Skeletal muscle tissue (tissue), 4 donors: ENCODE results near the gene ZNF536. TPM values are rescaled to one million over a fixed set of nuclear protein-coding genes. Genes with fewer than 3 reads are reported as not detected.
"Not testable (repeated sequence)": the region's sequence is repeated elsewhere in the genome, so short reads cannot be mapped to it uniquely, and the experiment has no call there.

Experiments used
- H3K27ac ChIP-seq: one replicate; pipeline ENCODE4 v1.7.0; 2013; ENCODE audit warnings: mild to moderate bottlenecking, low read depth, low read length, inconsistent platforms
- H3K27me3 ChIP-seq, 3 donors: one replicate each; pipeline ENCODE4 v1.7.0; 2013; ENCODE audit warnings: low read length in 3 of 3; ENCODE audit not compliant: control insufficient read depth in 3 of 3, insufficient read depth in 3 of 3
- H3K36me3 ChIP-seq, 3 donors: one replicate each; pipeline ENCODE4 v1.7.0; 2013; ENCODE audit warnings: low read length in 3 of 3; ENCODE audit not compliant: control insufficient read depth in 3 of 3, insufficient read depth in 3 of 3
- H3K4me1 ChIP-seq, 3 donors: one replicate each; pipeline ENCODE4 v1.7.0; 2013; ENCODE audit warnings: low read length in 3 of 3, mild to moderate bottlenecking in 3 of 3; ENCODE audit not compliant: control insufficient read depth in 3 of 3, insufficient read depth in 3 of 3
- H3K4me3 ChIP-seq, 3 donors: one replicate each; pipeline ENCODE4 v1.7.0; 2013; ENCODE audit warnings: low read length in 3 of 3
- H3K9ac ChIP-seq, 3 donors: one replicate each; pipeline ENCODE4 v1.7.0; 2013; ENCODE audit warnings: low read length in 3 of 3, mild to moderate bottlenecking in 3 of 3, moderate library complexity in 2 of 3, low read depth in 1 of 3
- H3K9me3 ChIP-seq, 3 donors: one replicate each; pipeline ENCODE4 v1.7.0; 2013; ENCODE audit warnings: low read length in 3 of 3; ENCODE audit not compliant: control insufficient read depth in 3 of 3
- total RNA-seq: library from RNA; depleted of rRNA; stranded (reverse); fragments of >200 nt; gene quantifications from one replicate; pipeline ENCODE4 v1.2.3, GENCODE V29; 2014
- donor health status: Osteomylitis.

The ZNF536 gene
- total RNA-seq, 1 donor from 2014 or later: 3.1 TPM

DNA sequence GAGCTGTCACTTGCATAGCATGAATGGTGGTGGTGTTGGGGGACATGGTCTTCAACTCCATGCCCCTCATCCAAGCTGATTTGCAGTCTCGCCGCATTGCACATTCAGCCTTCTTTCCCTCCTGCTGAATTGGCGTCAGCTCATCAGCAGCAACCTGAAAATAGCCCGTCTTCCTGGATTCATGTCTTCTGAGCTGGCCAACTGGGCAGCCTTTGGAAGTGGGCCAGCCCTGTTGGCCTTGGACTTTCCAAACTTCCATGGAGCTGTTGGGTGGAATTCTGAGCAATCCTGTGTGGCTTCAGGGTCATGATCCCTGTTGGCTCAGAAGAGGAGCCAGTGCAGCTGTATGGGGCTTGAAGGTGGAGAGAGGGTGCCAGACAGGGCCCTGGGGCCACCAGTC is 68.8 kb downstream of the ZNF536 start:
- no peaks in the 10 kb centered on the region for H3K36me3 ChIP-seq
- H3K4me3 ChIP-seq: no peak overlapping the region
- H3K9me3 ChIP-seq: no peaks in the 10 kb centered on the region
- H3K27me3 ChIP-seq: peaks cover 0 to 6% (median 6%) of the 10 kb centered on the region in 3 donors
- no peaks in the 10 kb centered on the region for H3K4me1 ChIP-seq
- no peak overlapping the region for H3K9ac ChIP-seq
- H3K27ac ChIP-seq: no peak overlapping the region

GRCh38 chr19:30442674-30443073 is 70.5 kb downstream of the ZNF536 start:
- no peak overlapping the region for H3K4me3 ChIP-seq
- H3K36me3 ChIP-seq: no peaks in the 10 kb centered on the region
- H3K9me3 ChIP-seq: no peaks in the 10 kb centered on the region
- no peak overlapping the region for H3K27ac ChIP-seq
- H3K4me1 ChIP-seq: no peaks in the 10 kb centered on the region
- H3K27me3 ChIP-seq: peaks cover 0 to 10% (median 6%) of the 10 kb centered on the region in 3 donors
- H3K9ac ChIP-seq: no peak overlapping the region

DNA sequence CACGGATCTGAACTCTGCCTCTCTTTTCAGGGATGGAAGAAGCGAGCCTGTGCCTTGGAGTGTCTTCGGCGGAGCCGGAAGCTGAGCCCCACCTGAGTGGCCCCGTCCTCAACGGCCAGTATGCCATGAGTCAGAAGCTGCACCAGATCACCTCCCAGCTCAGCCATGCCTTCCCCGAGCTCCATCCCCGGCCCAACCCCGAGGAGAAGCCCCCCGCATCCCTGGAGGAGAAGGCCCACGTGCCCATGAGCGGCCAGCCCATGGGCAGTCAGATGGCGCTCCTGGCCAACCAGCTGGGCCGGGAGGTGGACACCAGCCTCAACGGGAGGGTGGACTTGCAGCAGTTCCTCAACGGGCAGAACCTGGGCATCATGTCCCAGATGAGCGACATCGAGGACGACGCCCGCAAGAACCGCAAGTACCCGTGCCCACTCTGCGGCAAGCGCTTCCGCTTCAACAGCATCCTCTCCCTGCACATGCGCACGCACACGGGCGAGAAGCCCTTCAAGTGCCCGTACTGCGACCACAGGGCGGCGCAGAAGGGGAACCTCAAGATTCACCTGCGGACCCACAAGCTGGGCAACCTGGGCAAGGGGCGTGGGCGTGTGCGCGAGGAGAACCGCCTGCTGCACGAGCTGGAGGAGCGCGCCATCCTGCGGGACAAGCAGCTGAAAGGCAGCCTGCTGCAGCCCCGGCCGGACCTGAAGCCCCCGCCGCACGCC is 71.5 kb downstream of the ZNF536 start:
- Histone ChIP-seq H3K9me3 (no peaks in the 10 kb centered on the region), H3K4me1 (no peaks in the 10 kb centered on the region), H3K27me3 (peaks cover 0 to 10% (median 6%) of the 10 kb centered on the region in 3 donors), H3K4me3 (no peak overlapping the region), H3K27ac (no peak overlapping the region), H3K36me3 (no peaks in the 10 kb centered on the region), H3K9ac (no peak overlapping the region)

DNA sequence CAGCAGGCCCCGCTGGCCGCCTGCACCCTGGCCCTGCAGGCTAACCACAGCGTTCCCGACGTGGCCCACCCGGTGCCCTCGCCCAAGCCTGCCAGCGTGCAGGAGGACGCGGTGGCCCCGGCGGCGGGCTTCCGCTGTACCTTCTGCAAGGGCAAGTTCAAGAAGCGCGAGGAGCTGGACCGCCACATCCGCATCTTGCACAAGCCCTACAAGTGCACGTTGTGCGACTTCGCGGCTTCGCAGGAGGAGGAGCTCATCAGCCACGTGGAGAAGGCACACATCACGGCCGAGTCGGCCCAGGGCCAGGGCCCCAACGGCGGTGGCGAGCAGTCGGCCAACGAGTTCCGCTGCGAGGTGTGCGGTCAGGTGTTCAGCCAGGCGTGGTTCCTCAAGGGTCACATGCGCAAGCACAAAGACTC is 72.1 kb downstream of the ZNF536 start:
- no peak overlapping the region for H3K9ac ChIP-seq
- H3K4me1 ChIP-seq: no peaks in the 10 kb centered on the region
- H3K27ac ChIP-seq: no peak overlapping the region
- no peak overlapping the region for H3K4me3 ChIP-seq
- H3K9me3 ChIP-seq: no peaks in the 10 kb centered on the region
- no peaks in the 10 kb centered on the region for H3K36me3 ChIP-seq
- peaks cover 0 to 10% (median 6%) of the 10 kb centered on the region in 3 donors for H3K27me3 ChIP-seq

- no peak overlapping the region for H3K4me3 ChIP-seq
- no peak overlapping the region for H3K27ac ChIP-seq
- no peaks in the 10 kb centered on the region for H3K36me3 ChIP-seq
- H3K9me3 ChIP-seq: no peaks in the 10 kb centered on the region
- peaks cover 0 to 3% (median 0%) of the 10 kb centered on the region in 3 donors for H3K4me1 ChIP-seq
- H3K27me3 ChIP-seq: peaks cover 0 to 10% (median 9%) of the 10 kb centered on the region in 3 donors
- H3K9ac ChIP-seq: no peak overlapping the region
These were observed 72.6 kb downstream of the ZNF536 start for GRCh38 chr19:30444686-30445232.

DNA sequence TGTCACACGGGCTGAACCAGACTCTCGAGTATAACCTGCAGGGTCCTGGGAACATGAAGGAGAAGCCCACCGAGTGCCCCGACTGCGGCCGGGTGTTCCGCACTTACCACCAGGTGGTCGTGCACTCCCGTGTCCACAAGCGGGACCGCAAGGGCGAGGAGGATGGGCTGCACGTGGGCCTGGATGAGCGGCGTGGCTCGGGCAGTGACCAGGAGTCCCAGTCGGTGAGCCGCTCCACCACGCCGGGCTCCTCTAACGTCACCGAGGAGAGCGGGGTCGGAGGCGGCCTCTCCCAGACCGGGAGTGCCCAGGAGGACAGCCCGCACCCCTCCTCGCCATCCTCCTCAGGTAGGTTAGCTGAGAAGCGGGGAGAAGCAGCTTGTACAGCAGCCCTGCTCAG is 73.2 kb downstream of the ZNF536 start:
- H3K27me3 ChIP-seq: peaks cover 0 to 7% (median 7%) of the 10 kb centered on the region in 3 donors
- no peak overlapping the region for H3K27ac ChIP-seq
- H3K4me3 ChIP-seq: no peak overlapping the region
- H3K4me1 ChIP-seq: peaks cover 0 to 3% (median 0%) of the 10 kb centered on the region in 3 donors
- H3K9me3 ChIP-seq: no peaks in the 10 kb centered on the region
- no peaks in the 10 kb centered on the region for H3K36me3 ChIP-seq
- H3K9ac ChIP-seq: no peak overlapping the region

DNA sequence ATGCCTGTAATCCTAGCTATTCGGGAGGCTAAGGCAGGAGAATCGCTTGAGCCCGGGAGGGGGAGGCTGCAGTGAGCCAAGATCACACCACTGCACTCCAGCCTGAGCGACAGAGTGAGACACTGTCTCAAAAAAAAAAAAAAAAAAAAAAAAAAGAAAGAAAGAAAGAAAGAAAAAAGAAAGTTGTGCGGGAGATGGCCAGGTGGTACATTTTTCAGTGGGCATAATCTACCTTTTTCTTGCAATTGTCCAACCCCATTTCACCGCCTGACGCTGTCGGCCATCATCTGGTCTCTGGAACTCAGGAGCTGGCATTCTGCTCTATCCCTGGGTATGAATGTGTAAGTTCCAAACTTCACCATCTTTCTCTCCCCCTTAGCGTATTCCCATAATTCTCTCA is 73.9 kb downstream of the ZNF536 start:
- not testable (repeated sequence) for H3K27ac ChIP-seq, H3K27me3 ChIP-seq, H3K9me3 ChIP-seq, H3K9ac ChIP-seq, H3K36me3 ChIP-seq, H3K4me3 ChIP-seq, H3K4me1 ChIP-seq

DNA sequence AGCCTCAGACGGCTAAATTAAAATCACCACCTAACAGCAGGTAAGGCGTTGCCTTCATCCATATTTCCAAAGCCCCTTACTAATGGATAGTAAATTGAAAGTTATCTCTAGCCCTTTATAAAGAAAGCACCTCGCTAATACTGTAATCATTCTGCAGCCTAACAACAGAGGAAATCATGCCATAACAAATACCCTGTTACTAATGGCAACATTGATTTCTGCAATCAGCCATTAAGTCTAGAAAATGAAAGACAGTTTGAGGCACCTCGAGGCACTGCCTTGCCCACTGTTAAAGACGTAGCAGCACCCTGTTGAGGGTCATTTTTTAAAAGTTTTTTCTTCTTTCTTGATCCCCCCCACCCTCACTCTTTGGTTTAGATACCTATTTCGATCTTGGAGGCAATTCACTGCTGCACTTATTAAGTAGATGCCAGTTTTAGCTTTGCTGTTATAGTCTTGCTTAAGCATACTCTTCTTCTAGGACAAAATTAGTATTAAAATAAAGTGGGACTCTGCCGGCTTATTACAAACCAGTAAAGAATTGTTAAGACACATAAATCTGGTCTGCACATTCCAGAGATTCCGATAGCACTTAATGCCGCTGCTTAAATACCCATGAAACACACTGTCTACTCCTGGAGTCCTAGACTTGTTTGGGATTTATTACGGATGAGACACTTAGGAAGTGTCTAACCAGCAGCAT is 74.8 kb downstream of the ZNF536 start:
- no peak overlapping the region for H3K4me3 ChIP-seq
- no peaks in the 10 kb centered on the region for H3K36me3 ChIP-seq
- H3K27me3 ChIP-seq: peaks cover 3 to 9% (median 9%) of the 10 kb centered on the region in 3 donors
- no peak overlapping the region for H3K9ac ChIP-seq
- no peaks in the 10 kb centered on the region for H3K9me3 ChIP-seq
- peaks cover 5 to 7% (median 6%) of the 10 kb centered on the region in 3 donors for H3K4me1 ChIP-seq
- no peak overlapping the region for H3K27ac ChIP-seq

GRCh38 chr19:30447553-30447870 is 75.3 kb downstream of the ZNF536 start:
- no peak overlapping the region for H3K4me3 ChIP-seq
- H3K36me3 ChIP-seq: no peaks in the 10 kb centered on the region
- H3K27me3 ChIP-seq: peaks cover 4 to 12% (median 9%) of the 10 kb centered on the region in 3 donors
- H3K9ac ChIP-seq: no peak overlapping the region
- H3K27ac ChIP-seq: no peak overlapping the region
- peaks cover 5 to 7% (median 6%) of the 10 kb centered on the region in 3 donors for H3K4me1 ChIP-seq
- no peaks in the 10 kb centered on the region for H3K9me3 ChIP-seq
